ENCODE results near the gene IRF5.

Gene IRF5

DNA sequence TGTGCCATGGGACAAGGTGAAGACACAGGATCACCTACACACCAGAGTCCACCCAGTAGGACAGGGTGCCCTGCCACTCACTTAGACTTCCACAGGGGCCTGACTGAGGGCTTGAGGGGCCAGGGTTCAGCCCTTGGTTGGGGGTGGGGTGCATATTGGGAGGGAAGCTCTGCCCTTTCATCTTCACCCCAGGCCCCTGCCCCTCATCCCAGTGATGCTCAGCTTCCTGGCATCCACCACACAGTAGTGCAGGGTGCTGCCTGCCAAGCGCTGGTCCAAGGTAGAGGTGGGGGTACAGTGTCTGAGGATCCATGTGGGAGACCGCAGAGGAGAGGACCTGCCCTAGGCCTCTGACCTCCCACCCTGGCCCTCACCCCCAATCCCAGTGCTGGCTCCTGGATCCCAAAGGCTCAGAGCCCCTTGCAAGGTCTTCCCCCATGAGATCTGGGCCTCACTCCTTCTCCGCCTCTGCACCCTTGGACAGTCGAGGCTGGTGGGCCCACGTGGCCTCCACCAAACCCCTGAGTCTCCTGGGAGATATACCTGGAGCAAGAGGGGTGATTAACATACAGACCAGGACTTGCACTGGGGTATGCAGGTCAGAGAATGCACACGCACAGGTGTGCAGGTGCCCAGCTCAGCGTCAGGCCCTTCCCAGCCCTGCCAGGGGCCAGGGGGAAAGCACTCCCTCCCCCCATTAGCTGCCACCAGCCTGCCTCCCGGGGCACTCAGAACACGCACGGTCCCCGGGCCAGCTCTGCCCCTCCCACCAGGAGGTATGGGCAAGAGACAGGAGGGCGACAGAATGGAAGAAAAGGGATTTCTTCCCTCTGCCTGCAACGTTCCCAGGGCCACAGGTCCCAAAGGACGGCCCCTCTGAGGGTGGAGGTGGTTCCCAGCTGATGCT lies 8.6 kb upstream of the IRF5 start:
- H3K27me3 ChIP-seq (replicated peaks): peaks cover 3% of the 10 kb centered on the region

GRCh38 chr7:128931190-128931798 lies 6.4 kb upstream of the IRF5 start:
- DNase-seq: no peak
- in situ Hi-C loops (cut with HindIII; ENCODE audit: low pct_ligation_motif_present, low sequenced_read_pairs): no loop called here
- Histone ChIP-seq H3K27me3 (replicated peaks) (peaks cover under 1% of the 10 kb centered on the region), H3K4me3 (ENCODE audit: low read depth, low read length) (no peak overlapping the region), H3K36me3 (replicated peaks) (no peaks in the 10 kb centered on the region), H3K27ac (no peak overlapping the region)
- TF ChIP-seq CTCF (IDR thresholded peaks at IDR 0.05; ENCODE audit: low read depth, low read length, missing control alignments): no peak

More for the DNA sequence above, 8.6 kb upstream of the IRF5 start:
- no peak for DNase-seq
- in situ Hi-C loops (cut with HindIII; ENCODE audit: low pct_ligation_motif_present, low sequenced_read_pairs): no loop called here
- Histone ChIP-seq H3K4me3 (ENCODE audit: low read depth, low read length) (no peak overlapping the region), H3K36me3 (replicated peaks) (no peaks in the 10 kb centered on the region), H3K27ac (no peak overlapping the region)
- no peak for TF ChIP-seq CTCF (IDR thresholded peaks at IDR 0.05; ENCODE audit: low read depth, low read length, missing control alignments)

- Histone ChIP-seq H3K36me3 (replicated peaks) (no peaks in the 10 kb centered on the region), H3K27me3 (replicated peaks) (peaks cover 9% of the 10 kb centered on the region), H3K27ac (no peak overlapping the region), H3K4me3 (ENCODE audit: low read depth, low read length) (no peak overlapping the region)
- no peak for DNase-seq
- no peak for TF ChIP-seq CTCF (IDR thresholded peaks at IDR 0.05; ENCODE audit: low read depth, low read length, missing control alignments)
- in situ Hi-C loops (cut with HindIII; ENCODE audit: low pct_ligation_motif_present, low sequenced_read_pairs): no loop called here
These were observed 5.5 kb upstream of the IRF5 start for GRCh38 chr7:128931965-128932861.

- TF ChIP-seq CTCF (IDR thresholded peaks at IDR 0.05; ENCODE audit: low read depth, low read length, missing control alignments): no peak
- Histone ChIP-seq H3K36me3 (replicated peaks) (no peaks in the 10 kb centered on the region), H3K27ac (no peak overlapping the region), H3K4me3 (ENCODE audit: low read depth, low read length) (no peak overlapping the region), H3K27me3 (replicated peaks) (peaks cover 15% of the 10 kb centered on the region)
- in situ Hi-C loops (cut with HindIII; ENCODE audit: low pct_ligation_motif_present, low sequenced_read_pairs): no loop called here
- DNase-seq: no peak
These were observed 4.9 kb upstream of the IRF5 start for GRCh38 chr7:128932862-128933179.

GRCh38 chr7:128933180-128933891 lies 4.4 kb upstream of the IRF5 start:
- no peak for DNase-seq
- no peak for TF ChIP-seq CTCF (IDR thresholded peaks at IDR 0.05; ENCODE audit: low read depth, low read length, missing control alignments)
- peaks cover 21% of the 10 kb centered on the region for H3K27me3 ChIP-seq (replicated peaks)
- no peak overlapping the region for H3K27ac ChIP-seq
- in situ Hi-C loops (cut with HindIII; ENCODE audit: low pct_ligation_motif_present, low sequenced_read_pairs): no loop called here
- H3K36me3 ChIP-seq (replicated peaks): no peaks in the 10 kb centered on the region
- no peak overlapping the region for H3K4me3 ChIP-seq (ENCODE audit: low read depth, low read length)

Data from brain microvascular endothelial cell (primary cell).